BE2C (cell line): Measurements from ENCODE around the gene SNRPA.

Source experiments
- DNase-seq: peaks from one replicate; pipeline ENCODE4 v3.0.0-alpha.2; 2020
- H3K27me3 ChIP-seq: fragments of 250-450 bp; sonication (Bioruptor Pico); 2 replicates; pipeline ENCODE4 v1.5.1; 2020; ENCODE audit warnings: mild to moderate bottlenecking
- H3K36me3 ChIP-seq: fragments of 250-450 bp; sonication (Bioruptor Pico); 2 replicates; pipeline ENCODE4 v1.5.1; 2020; ENCODE audit warnings: mild to moderate bottlenecking
- H3K4me1 ChIP-seq: fragments of 250-450 bp; sonication (Bioruptor Pico); 2 replicates; pipeline ENCODE4 v1.5.1; 2020
- H3K4me3 ChIP-seq: 2 replicates; pipeline ENCODE4 v1.5.1; 2011; ENCODE audit warnings: low read depth, low read length
- H3K9me3 ChIP-seq: fragments of 250-450 bp; sonication (Bioruptor Pico); 2 replicates; pipeline ENCODE4 v1.5.1; 2020
- TF ChIP-seq, protein P1 (sequence below): IDR thresholded peaks from 2 replicates; pipeline ENCODE4 v1.5.1; 2012; ENCODE audit warnings: mild to moderate bottlenecking, low read depth, low read length

The SNRPA gene

GRCh38 chr19:40739030-40739839 is 11.8 kb upstream of the SNRPA start:
- TF ChIP-seq, protein P1, sequence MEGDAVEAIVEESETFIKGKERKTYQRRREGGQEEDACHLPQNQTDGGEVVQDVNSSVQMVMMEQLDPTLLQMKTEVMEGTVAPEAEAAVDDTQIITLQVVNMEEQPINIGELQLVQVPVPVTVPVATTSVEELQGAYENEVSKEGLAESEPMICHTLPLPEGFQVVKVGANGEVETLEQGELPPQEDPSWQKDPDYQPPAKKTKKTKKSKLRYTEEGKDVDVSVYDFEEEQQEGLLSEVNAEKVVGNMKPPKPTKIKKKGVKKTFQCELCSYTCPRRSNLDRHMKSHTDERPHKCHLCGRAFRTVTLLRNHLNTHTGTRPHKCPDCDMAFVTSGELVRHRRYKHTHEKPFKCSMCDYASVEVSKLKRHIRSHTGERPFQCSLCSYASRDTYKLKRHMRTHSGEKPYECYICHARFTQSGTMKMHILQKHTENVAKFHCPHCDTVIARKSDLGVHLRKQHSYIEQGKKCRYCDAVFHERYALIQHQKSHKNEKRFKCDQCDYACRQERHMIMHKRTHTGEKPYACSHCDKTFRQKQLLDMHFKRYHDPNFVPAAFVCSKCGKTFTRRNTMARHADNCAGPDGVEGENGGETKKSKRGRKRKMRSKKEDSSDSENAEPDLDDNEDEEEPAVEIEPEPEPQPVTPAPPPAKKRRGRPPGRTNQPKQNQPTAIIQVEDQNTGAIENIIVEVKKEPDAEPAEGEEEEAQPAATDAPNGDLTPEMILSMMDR = no peak
- peaks cover 7% of the 10 kb centered on the region for H3K36me3 ChIP-seq

DNA sequence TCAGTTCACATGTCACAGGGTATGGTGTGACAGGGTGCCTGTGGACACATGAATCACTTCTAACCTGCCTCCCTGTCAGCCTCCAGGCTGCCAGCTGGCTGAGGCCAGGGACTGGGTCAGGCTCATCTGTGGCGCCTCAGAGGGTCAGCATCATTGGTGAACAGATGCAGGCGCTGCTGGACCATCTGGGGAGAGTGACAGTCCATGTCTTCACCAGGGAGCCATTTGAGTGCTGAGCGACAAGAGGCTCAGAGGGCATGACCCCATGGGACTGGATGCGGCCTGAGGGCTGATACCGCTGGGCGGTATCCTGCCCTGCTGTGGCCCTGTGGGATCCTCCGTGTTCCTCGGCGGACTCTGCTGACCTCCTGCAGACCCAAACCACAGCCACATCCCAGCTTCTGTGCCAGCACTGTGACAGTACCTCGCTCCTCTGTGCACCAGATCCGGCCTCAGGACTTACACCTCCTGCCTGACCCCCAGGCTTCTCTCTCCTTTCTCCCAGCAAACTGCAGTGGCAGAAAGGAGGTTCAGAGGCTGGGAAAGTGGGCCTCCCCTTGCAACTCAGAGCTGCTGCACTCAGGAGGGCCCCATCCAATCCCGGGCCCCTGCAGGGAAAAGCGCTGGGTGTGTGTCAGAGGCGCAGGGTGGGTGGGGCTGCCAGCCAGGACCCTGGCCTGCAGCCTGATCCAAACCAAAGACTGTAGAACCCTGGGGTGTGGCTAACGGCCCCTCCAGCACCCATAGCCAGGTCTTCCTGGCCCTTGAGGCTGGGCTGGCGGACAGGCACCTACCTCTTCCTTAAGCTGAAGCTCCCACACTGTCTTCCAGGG is 10.9 kb upstream of the SNRPA start:
- Histone ChIP-seq H3K9me3 (no peaks in the 10 kb centered on the region), H3K4me3 (no peak overlapping the region), H3K27me3 (no peaks in the 10 kb centered on the region), H3K36me3 (peaks cover 7% of the 10 kb centered on the region), H3K4me1 (no peaks in the 10 kb centered on the region; the same call in none of the 2 replicates)
- no peak for DNase-seq
- TF ChIP-seq, protein P1 = no peak

More at GRCh38 chr19:40739030-40739839, 11.8 kb upstream of the SNRPA start:
- H3K4me1 ChIP-seq = no peaks in the 10 kb centered on the region; the same call in none of the 2 replicates
- H3K27me3 ChIP-seq = no peaks in the 10 kb centered on the region
- DNase-seq = no peak
- no peaks in the 10 kb centered on the region for H3K9me3 ChIP-seq
- no peak overlapping the region for H3K4me3 ChIP-seq

GRCh38 chr19:40740747-40741146 is 10.3 kb upstream of the SNRPA start:
- H3K36me3 ChIP-seq = peaks cover 7% of the 10 kb centered on the region
- TF ChIP-seq, protein P1 = no peak
- DNase-seq = no peak
- no peak overlapping the region for H3K4me3 ChIP-seq
- H3K9me3 ChIP-seq = no peaks in the 10 kb centered on the region
- H3K4me1 ChIP-seq = no peaks in the 10 kb centered on the region; the same call in none of the 2 replicates
- no peaks in the 10 kb centered on the region for H3K27me3 ChIP-seq

DNA sequence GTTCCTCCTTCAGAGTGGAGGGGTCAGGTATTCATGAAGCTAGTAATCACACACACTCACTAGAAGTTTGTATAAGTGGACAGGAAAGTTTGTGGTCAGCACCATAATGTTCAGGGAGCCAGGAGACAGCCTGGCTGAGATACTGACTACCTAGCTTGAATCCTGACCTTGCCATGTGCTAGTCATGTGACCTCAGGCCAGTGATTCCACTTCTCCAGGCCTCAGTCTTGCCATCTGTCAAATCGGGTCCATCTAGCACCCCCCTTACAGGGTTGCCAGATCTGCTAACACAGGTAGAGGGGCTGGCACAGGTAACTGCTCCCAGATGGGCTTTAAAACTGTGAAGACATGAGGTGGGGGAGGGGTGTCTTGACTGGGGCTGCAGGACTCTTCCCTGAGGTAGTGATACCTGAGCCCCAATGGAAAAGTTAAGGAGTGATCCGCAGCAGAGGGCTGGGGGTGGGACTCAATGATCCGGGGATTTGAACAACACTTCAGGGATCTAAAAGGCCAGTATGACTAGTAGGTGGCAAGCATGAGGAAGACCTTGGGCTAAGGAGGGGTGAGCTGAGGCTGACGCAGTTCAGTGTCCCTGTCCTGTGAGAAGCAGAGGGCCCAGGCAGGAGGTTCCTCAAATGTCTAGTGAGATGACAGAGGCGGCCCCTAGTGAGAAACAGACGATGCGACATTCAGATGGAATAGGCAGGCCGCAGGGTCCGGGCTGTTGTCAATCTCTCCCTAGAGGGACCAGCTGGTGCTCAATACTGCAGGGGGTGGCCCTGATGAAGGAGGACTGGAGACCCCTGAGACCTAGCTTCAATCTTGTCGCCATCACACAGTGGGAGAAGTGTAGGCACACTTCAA is 9.2 kb upstream of the SNRPA start:
- Histone ChIP-seq H3K4me1 (no peaks in the 10 kb centered on the region; the same call in none of the 2 replicates), H3K36me3 (peaks cover 7% of the 10 kb centered on the region), H3K27me3 (no peaks in the 10 kb centered on the region), H3K9me3 (no peaks in the 10 kb centered on the region), H3K4me3 (no peak overlapping the region)
- DNase-seq = no peak
- TF ChIP-seq, protein P1 = no peak

DNA sequence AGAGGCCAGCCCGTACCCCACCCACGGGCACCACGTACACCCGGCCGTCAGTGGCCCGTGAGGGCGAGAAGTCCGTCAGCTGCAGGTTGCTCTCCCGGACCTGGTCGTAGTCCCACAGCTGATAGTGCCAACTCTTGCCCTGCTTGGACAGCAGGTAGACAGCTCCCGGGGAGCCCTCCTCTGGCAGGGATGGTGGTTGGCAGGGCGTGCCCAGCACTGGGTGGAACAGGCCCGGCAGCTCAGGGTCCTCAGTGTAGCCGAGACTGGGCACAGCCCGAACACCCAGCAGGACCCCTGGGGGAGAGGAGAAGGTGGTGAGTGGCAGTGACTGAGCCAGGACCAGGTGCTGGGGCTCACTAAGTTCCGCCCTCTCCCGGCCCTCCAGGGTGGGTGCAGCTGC is 8.5 kb upstream of the SNRPA start:
- no peaks in the 10 kb centered on the region for H3K9me3 ChIP-seq
- TF ChIP-seq, protein P1 = no peak
- DNase-seq = no peak
- H3K4me1 ChIP-seq = no peaks in the 10 kb centered on the region; the same call in 1 of the 2 replicates
- H3K4me3 ChIP-seq = no peak overlapping the region
- H3K36me3 ChIP-seq = no peaks in the 10 kb centered on the region; the same call in 1 of the 2 replicates
- no peaks in the 10 kb centered on the region for H3K27me3 ChIP-seq
